Epithelial cell of proximal tubule (primary cell): ENCODE results near the gene SLC9A2. TPM values are rescaled to one million over a fixed set of nuclear protein-coding genes. Genes with fewer than 3 reads are reported as not detected.
A peak's percentile ranks its signal among the peaks of the same experiment; 100 is the strongest.

Experiments used
- DNase-seq: peaks from one replicate; pipeline ENCODE4 v3.0.0-alpha.2; 2011; ENCODE audit warnings: low read depth
- H3K4me3 ChIP-seq: 2 replicates; pipeline ENCODE4 v1.5.1; 2011; ENCODE audit warnings: low read depth, mild to moderate bottlenecking, low read length
- CTCF ChIP-seq: conservative IDR thresholded peaks from 2 replicates; pipeline ENCODE4 v1.5.1; 2012; ENCODE audit warnings: low read depth, mild to moderate bottlenecking, low read length
- total RNA-seq: library from RNA; depleted of rRNA; stranded (reverse); fragments of >200 nt; gene quantifications from 2 replicates; pipeline ENCODE4 v1.2.3, GENCODE V29; 2015

Gene SLC9A2
- total RNA-seq, 1 donor from 2014 or later = 0.86 TPM

DNA sequence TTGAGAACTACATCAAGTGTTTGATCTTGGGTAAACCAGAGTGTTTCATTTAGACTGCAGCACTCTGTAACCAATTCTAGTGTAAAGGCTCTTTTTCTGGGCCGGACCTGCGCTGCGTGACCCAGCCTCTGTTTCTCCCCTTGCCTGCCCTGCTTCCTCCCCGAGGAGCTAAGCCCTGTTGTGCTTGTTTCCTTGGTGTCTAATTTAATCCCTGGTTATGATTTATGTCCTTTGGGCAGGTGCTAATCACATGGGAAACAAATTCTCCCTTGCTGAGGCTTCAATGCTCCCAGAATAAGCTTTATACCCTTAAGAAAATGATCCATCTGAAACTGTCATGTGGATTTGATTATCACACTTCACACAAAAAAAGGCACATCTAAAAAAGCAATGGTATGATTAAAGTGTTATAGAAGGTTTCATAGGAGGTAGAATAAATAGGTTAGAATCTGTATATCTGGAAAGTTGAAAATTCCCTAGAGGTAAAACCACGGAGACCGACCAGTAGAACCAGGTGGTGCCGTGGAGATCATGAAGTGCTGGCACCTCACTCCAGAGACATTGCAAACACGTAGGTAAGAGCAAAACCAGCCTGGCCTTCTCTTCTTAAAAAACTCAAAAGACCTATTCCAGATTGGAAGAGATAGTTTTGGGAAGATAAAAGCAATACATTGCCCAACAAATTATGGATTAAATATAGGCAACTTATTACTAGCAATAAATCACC lies 31.0 kb upstream of the SLC9A2 start:
- H3K4me3 ChIP-seq = no peak overlapping the region
- no peak for DNase-seq
- TF ChIP-seq CTCF = no peak

- no peak for DNase-seq
- no peak for TF ChIP-seq CTCF
- H3K4me3 ChIP-seq = no peak overlapping the region
Observed at GRCh38 chr2:102589444-102589843, 29.9 kb upstream of the SLC9A2 start.

DNA sequence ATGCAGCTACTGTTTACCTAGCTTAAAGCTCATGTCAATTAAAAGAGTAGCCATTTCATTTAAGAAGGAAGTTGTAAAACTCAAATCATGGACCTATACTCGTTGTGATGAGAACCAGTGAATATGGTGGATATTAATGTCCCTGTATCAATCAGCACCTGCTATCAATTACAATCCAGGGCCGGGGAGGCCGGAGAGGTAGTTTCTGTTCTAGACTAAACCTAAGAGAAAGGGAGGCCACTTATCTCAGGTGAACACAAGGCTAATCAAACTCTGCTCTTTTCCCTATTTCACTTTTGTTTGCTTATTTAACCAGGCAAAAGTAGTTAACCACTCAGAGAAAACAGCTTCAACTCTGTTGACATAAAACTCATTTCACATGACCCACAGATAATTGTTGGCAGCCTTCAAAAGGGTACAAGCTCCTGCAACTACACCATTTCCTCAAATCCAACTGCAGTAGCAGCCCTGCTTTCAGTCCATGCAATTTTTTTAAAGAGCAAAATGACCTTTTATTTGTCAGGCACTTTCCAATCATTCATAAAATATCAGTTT lies 27.8 kb upstream of the SLC9A2 start:
- TF ChIP-seq CTCF = no peak
- H3K4me3 ChIP-seq = no peak overlapping the region
- DNase-seq = no peak

GRCh38 chr2:102592601-102593000 lies 26.8 kb upstream of the SLC9A2 start:
- TF ChIP-seq CTCF = peak; percentile 79
- DNase-seq = no peak

GRCh38 chr2:102593516-102593915 lies 25.8 kb upstream of the SLC9A2 start:
- no peak overlapping the region for H3K4me3 ChIP-seq
- no peak for DNase-seq
- TF ChIP-seq CTCF = no peak

More at GRCh38 chr2:102592601-102593000, 26.8 kb upstream of the SLC9A2 start:
- H3K4me3 ChIP-seq = no peak overlapping the region

- H3K4me3 ChIP-seq = no peak overlapping the region
- TF ChIP-seq CTCF = no peak
- DNase-seq = no peak
Observed at GRCh38 chr2:102594445-102595016, 24.8 kb upstream of the SLC9A2 start.

GRCh38 chr2:102597788-102598187 lies 21.6 kb upstream of the SLC9A2 start:
- H3K4me3 ChIP-seq = no peak overlapping the region
- no peak for DNase-seq
- no peak for TF ChIP-seq CTCF
